ENCODE results near the gene SSU72. TPM values are rescaled to one million over a fixed set of nuclear protein-coding genes. Genes with fewer than 3 reads are reported as not detected.
"Not testable (repeated sequence)": the region's sequence is repeated elsewhere in the genome, so short reads cannot be mapped to it uniquely, and the experiment has no call there.

The SSU72 gene
- polyA plus RNA-seq, 1 donor, result 82.2 TPM

DNA sequence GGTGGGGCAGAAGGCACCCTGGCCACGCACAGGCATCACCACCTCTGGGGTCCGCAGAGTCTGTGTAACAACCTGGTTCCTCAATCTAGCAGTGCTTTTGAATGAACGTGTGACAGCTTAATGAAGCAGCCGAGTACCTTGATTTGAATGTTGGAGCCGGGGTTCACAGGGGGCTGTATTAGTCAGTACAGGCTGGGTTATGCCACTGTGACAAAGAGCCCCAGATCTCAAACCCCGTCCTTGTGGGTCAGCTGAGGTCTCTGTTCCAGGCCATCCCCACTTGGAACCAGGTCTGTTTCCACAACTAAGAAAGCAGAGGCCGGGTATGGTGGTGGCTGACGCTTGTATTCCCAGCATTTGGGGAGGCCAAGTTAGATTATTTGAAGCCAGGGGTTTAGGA, 44.7 kb downstream of the SSU72 start:
- no peak for DNase-seq

DNA sequence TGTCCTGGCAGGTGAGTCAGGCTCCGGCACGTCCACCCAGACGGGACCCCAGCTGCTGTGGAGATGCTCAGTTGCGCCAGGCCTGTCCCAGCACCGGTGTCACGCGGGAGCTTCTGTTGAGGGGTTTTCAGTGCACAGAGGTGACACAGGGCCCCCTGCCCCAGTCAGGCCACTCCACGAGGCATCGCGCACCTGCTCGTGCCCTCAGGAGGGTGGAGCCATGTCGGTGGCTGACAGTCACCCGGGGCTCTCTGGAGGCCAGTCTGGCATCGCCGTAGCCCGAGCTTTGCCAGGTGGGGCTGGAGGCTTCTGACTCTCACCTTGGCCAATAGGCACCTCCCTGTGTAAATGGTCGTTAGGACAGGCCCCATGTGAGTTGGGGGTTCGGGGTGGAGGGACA, 45.3 kb downstream of the SSU72 start:
- no peak for DNase-seq

DNA sequence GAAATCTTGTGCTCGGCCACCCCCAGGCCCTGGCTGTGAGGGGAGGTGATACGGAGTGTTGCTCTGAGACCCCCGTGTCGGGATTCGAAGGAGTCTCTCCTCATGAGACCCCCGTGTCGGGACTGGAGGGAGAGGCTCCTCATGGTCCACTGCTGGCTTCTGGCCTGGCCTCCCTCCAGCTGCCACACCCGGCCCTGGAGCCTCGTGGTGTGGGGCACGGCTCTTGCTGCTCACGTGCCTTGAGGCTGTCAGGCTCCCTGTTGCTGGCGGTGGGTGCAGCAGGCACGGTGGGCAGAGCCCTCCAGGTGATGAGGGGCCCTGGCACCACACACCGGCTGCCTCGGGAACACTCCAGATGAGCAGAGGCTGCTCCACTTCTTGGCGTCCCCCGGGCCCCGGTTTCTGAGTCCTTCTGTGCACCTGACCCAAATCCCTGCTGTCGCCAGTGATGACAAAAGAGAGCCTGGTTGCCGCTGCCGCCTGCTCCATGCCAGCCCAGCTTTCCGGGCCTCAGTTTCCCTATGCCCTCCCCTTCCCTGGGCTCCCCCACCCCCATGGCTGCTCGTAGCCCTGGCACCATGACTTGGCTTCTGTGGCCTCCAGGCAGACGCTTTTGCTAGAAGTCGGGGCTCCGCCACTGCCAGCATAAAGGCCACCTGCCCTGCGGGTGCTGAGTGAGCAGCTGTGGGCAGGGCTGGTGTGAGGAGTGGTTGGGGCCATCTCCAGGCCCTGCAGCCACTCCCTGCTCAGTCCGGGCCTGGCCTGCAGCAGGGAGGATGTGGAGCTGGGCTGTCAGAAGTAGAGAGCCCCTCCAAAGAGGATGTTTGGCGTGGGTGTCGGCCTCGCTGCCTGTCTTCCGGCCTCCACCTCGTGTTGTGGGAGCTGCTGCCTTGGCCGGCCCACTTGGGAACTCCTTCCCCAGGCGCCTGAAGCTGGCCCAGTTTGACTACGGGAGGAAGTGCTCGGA, 46.1 kb downstream of the SSU72 start:
- DNase-seq, result no peak

DNA sequence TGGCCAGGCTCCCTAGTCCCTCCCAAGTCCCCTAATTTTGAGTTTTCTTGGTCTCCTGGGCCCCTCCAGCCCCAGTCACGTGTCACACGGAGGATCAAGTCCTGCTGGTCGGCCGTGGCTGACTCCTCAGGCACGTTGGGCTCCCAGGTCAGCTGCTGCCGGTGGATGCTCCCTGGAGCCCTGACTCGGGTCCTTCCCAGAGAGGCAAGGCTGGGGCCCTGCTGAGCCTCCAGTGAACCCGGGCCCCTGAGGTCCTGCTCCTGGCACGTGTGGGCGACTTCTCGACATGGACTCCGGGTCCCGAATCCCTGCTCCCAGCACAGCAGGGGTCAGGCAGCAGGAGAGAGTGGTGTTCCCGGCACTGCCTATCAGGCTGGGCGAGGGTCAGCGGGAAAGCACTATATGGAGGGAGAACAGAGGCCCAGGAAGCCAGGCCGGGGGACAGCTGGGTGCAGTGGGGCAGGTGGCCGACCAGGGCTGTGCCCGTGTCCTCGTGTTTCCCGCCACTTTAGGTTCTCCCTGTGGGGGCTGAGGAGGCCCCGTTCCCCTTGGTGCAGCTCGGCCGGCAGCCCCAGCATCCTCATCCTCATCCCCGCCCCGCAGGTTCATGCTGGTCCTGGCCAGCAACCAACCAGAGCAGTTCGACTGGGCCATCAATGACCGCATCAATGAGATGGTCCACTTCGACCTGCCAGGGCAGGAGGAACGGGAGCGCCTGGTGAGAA, 47.4 kb downstream of the SSU72 start:
- DNase-seq, result no peak

DNA sequence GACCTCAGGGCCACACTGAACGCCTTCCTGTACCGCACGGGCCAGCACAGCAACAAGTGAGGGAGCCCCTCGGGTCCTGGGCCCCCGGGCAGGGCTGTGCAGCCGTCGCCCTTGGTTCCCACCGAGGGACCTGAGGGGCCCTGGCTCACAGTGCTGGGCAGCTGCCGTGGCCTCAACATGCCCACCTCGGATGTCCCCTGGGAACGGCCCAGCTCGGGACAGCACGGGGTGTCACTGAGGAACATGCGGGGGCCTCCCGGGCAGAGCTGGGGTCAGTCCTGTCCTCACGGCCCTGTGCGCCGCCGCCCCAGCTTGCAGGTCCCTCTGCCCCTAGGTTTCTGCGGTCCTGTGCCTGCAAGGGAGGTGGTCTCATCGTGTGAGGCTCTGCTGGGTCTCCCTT, 48.2 kb downstream of the SSU72 start:
- not testable (repeated sequence) for DNase-seq

DNA sequence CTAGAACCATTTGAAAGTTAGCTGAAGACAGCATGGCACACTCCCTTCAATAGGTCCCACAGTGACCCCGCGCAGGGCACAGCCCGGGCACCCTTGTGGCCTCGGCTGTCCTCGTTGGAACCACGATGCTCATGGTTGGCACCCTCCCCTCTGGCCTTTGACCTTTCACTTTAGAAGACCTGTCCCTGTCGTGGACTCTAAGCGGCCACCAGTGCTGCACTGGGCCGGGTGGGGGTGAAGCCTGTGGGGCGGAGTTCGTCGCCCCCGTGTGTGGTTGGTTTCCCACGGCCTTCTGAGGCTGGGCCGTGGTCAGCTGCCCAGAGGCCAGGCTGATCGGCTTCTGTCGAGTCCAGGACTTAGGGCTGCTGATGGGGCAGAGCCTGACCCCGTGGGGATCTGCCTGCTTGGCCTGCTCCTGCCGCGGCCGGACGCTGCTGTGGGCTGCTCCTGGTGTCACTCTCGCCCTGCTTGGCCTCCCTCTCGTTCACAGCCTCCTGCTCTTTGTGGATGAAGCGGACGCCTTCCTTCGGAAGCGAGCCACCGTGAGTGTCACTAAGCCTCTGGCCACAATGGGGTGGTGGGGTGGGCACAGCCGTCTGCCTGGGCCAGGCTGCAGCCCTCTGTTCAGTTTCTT, 49.8 kb downstream of the SSU72 start:
- not testable (repeated sequence) for DNase-seq

DNA sequence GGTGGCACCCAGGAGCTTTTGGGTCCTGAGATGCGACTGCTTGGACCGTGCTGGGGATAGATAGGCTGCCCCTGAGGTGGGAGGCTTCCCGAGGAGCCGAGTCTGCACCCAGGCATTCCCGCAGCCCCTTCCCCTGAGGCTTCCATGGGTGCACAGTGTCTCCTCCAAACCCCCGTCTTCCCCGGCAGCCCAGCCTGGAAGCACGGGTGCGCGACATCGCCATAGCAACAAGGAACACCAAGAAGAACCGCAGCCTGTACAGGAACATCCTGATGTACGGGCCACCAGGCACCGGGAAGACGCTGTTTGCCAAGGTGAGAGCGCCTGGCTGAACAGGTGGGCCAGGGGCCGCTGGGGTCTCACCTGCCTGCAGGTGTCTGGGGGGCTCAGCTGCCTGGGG, 51.0 kb downstream of the SSU72 start:
- not testable (repeated sequence) for DNase-seq

DNA sequence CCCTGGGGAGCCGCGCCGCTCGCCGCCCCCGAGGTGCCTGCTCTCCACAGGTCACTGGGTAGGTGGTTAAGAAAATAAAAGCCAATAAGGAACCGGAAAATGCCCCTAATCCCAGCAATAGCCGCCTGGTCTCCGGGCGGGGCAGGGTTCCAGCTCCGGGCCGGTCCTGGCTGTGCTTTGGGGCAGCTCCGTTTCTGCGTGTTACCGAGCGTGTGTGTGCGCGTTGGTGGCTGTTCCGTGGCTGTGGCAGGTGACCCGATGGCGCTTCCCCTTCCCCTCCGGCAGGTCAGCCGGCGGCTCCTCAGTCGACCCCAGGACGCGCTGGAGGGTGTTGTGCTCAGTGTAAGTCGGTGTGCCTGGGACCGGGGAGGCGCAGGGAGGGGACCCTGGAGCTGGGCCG, 51.4 kb downstream of the SSU72 start:
- not testable (repeated sequence) for DNase-seq

DNA sequence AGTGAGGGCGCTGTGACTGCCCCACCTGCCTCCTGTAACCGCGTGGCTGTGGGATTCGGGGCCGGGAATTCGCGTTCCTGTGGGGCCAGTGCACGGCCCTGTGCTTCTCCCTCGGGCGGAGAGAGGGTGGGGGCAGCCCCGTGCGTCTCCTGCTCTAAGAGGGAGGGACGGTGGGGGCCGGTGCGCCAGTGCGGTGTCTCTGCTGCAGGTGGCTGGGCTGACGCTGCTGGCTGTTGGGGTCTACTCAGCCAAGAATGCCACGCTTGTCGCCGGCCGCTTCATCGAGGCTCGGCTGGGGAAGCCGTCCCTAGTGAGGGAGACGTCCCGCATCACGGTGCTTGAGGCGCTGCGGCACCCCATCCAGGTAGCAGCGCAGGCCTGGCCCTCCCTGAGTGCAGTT, 52.1 kb downstream of the SSU72 start:
- DNase-seq, result not testable (repeated sequence)

DNA sequence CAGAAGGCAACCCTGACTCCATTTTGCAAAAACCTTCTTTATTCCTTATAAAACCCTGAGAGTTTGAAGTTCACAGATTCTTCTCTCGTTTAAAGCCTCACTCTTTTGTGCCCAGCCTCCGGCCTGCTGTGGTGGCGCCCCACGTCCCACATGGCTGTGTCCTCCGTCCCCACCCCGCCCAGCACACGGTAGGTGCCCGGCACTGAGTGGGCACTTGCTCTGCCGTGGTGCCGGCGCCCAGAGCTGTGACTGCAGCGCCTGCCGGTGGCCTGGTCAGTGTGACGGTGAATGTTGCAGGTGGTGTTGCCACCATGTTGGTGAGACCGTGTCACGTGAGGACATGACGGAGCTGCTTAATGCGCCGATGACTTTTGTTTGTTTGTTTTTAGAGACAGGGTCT, 53.3 kb downstream of the SSU72 start:
- no peak for DNase-seq

DNA sequence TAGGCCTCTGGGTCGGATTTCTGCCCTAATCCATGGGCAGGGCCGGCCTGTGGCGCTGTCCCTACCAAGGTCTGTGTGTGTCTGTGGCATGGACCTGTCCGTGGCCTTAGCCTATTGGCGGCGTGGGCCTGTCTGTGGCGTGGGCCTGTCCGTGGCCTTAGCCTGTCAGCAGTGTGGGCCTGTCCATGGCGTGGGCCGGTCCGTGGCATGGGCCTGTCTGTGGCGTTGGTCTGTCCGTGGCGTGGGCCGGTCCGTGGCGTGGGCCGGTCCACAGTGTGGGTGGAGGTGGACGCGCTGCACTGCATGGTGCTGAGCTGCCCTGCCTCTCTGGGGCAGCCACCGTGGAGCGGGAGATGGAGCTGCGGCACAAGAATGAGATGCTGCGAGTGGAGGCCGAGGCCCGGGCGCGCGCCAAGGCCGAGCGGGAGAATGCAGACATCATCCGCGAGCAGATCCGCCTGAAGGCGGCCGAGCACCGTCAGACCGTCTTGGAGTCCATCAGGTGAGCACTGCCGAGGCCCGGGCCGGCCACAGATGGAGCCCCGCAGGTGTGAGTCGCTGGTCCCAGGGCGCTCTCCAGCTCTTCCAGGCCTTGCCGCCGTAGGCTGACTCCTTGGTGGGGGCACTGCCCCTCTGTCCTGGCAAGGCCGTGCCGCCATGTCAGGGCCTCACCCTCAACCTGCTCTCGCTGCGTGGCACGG, 54.7 kb downstream of the SSU72 start:
- not testable (repeated sequence) for DNase-seq

DNA sequence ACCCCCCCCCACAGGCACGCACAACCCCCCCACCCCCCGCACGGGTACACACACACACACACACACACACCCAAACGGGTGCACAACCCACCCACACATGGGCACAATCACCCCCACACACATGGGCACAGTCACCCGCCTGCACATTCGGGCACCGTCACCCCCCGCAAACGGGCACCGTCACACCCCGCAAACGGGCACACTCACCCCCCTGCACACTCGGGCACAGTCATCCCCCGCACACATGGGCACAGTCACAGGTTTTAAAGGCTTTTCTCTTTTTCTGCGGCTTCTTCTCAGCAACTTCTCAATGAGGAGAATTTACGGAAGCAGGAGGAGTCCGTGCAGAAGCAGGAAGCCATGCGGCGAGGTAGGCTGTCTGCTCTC, 56.0 kb downstream of the SSU72 start:
- DNase-seq, result not testable (repeated sequence)

DNA sequence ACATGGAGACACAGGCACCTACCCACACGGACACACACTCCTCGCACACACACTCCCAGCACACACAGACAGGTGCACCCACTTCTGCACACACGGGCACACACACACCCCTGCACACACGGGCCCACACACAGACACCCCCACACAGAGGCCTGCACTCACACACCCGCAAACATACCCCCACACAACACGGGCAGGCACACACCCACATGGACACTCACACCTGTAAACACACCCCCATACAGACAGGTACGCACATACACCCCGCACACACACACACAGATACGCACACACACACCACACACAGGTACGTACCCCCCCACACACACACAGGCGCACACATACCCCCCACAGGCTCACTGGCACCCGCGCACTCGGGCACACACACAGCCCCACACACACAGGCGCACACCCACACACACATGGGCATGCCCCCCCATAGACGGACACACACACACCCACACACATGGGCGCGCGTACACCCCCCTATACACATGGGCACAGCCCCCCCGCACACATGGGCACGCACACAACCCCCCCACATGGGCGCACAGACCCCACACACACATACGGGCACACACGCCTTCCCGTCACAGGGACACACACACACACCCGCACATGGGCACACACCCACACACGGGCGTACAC, 56.6 kb downstream of the SSU72 start:
- DNase-seq, result no peak

DNA sequence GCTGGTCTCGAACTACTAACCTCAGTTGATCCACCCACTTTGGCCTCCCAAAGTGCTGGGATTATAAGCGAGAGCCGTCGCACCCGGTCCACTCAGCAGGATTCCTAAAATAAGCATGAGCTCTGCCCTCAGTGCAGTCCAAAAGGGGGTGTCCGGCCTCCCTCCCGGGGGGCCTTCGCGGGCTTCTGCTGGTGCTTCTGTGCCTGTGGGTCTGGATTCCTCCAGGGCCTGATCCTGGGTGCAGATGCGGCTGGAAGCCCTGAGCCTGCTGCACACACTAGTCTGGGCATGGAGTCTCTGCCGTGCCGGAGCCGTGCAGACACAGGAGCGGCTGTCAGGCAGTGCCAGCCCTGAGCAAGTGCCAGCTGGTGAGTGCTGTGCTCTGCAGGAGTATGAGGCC, 57.7 kb downstream of the SSU72 start:
- not testable (repeated sequence) for DNase-seq

DNA sequence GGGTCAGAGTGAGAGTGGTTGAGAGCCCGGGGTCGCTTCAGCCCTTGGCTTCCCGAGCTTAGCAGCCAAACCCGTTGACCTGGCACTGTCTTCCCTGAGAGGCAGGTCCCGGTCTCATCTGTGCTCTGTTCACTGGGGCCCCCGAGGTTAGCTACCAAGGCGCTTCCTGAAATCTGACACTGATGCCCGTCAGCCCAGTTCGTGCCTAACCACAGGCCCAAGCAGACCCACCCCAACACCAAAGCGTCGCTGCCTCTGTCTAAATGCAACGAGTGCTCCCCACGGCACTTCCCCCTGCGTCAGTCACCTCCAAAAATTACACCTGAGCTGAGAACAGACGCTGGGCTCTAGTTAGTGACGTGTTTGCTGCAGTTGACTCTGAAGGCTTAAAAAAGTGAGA, 60.3 kb downstream of the SSU72 start:
- not testable (repeated sequence) for DNase-seq

DNA sequence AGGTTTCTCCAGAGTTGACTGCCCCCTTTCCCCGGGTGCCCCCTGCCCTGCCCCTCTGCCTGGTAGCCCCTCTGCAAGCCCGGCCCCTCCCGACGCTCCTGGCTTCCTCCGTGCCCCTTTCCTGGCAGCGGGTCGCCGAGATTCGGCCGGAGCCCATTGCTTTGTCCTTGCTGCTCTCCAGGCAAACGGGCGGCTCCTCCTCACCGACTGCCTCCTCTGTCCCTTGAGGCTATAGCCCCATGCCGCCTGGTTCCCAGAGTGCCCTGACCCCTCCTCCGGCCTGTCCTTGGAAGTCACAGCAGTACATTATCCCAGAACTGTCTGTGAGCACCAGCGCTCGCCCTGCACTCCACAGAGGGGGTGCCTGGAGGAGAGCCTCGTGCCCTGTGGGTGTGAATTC, 61.0 kb downstream of the SSU72 start:
- not testable (repeated sequence) for DNase-seq

DNA sequence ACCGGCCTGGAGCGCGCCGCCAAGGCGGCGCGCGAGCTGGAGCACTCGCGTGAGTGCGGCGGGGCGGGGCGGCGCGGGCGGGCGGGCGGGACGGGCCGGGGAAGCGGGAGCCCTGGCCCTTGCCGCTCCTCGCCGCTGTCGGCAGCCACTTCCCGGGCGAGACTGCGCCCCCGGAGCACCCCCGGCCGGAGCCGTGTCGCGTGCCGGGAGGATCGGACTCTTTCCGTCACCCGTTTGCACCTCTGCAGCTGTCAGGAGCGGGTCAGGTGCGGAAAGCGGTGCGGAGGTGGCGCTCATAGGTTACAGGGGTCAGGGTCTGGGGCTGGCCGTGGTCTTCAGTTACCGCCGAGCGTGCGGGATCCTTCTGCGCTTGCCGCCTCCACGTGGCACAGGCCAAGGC, 62.2 kb downstream of the SSU72 start:
- not testable (repeated sequence) for DNase-seq

DNA sequence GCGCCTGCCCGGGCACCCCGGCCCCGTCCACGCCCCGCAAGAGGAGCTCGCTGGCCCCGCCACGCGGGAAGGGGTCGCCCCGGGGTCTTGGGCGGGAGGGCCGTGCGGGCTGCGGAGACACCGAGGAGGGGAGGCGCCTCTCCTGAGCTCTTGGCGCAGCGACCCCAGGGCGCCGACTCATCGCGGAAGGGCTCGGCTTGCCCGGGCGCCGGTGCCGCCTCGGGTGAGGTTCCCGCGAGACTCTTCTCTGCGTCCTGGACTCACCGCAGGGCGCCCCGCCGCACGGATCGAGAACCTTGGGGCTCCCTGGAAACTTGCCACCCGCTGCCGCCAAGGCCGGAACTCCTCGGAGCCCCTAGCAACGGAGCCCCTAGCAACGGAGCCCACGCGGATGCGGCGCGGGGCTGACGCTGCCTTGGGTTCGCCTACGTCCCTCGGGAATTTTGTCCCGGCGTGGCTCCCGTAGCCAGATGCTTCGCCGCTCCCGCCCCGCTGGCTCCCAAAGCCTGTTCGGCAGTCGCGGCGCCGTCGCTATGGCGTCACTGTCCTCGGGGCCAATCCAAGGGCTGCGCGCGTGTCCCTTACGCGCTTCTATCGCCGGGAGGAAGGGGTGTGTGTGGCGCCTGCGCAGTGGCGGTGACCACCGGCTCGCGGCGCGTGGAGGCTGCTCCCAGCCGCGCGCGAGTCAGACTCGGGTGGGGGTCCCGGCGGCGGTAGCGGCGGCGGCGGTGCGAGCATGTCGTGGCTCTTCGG, 63.0 kb downstream of the SSU72 start, which contains the start of gene ATAD3A:
Gene ATAD3A (plus strand): TSS at position 630 of the 753 bp plus-strand sequence. CDS start 107 bp downstream, at position 737.
- DNase-seq, result peak; percentile 97

DNA sequence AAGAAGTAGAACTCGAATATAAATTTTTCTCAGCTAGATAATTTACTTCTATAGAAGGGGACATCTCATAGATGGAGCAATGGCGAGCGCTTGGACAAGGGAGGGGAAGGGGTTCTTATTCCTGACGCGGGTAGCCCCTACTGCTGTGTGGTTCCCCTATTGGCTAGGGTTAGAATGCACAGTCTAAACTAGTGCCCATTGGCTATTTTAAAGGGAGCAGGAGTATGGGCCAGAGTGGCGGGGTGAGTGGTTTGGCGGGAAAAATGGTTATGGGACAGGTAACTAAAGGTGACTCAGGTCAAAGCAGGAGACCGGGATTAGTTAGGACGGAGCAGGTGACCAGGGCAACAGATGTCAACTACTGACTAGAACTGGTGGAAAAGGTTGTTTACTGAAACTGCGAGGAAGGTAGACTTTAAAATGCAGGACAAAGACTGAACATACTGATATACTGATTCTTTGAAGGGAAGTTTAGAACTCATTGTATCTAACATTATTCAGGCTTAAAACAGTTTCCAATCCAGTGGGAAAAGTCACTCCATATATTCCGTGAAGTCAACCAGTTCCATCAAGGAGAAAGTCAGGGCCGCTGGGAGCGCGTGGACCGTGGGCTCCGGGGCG, 63.6 kb downstream of the SSU72 start:
- peak; percentile 8 for DNase-seq

DNA sequence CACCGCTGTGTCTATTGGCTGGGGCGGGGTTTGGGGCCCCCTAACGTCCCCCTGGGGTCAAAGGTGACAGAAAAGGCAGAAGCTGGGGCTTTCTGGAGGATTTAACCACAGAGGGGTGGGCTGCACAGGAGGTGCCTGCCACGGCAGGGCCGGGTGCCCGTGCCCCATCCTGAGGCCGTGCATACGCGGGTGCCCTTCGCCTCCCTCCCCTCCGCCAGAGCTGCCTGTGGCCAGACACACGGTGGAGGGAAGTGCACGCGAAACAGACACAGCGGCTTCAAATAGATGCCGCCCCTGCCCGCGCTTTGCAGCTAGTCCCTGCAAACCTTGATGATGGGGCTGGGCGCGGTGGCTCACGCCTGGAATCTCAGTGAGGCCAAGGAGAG, 65.2 kb downstream of the SSU72 start:
- DNase-seq, result not testable (repeated sequence)
